ENCODE measurements around the gene CLMP.

GRCh38 chr11:123173040-123173855 lies 21.8 kb downstream of the CLMP start:
- TF ChIP-seq SALL2 (tag by site-specific recombination; IDR thresholded peaks at IDR 0.05; ENCODE audit: borderline replicate concordance): no peak
- TF ChIP-seq TCF7L2 (IDR thresholded peaks at IDR 0.05; ENCODE audit: borderline replicate concordance, low read depth, low read length): no peak
- no peak for TF ChIP-seq CTCF (tag by site-specific recombination; IDR thresholded peaks at IDR 0.05)
